HCT116 (cell line): ENCODE measurements around the gene INTS1. TPM values are rescaled to one million over a fixed set of nuclear protein-coding genes. Genes with fewer than 3 reads are reported as not detected.

ENCODE experiments used
- ATAC-seq: fragments of 200-7000 bp; cut with Tn5 transposase; 2 replicates; pipeline ENCODE4 v1.9.1; 2020; ENCODE audit warnings: mild to moderate bottlenecking, moderate library complexity
- BruUV-seq: library from RNA; stranded (reverse); fragments of 400-500 nt; replicated peaks from 2 replicates; lab custom pipeline; 2021; lab: Mats Ljungman, UMichigan
- CTCF ChIA-PET: fragments of 300-600 bp; sonication (Branson Sonifier 250); formaldehyde crosslinking; loops from one replicate; lab custom pipeline; 2021; ENCODE audit warnings: antibody characterized with exemption; lab: Charles Lee
- POLR2A ChIA-PET: fragments of 300-600, 350-600 bp; sonication (Branson Sonifier 250); formaldehyde crosslinking; loops from one replicate; lab custom pipeline; 2021; ENCODE audit warnings: antibody characterized with exemption; lab: Charles Lee
- RAD21 ChIA-PET, 2 experiments: fragments of 300-600 bp; sonication (Branson Sonifier 250); formaldehyde crosslinking; loops; one replicate each; lab custom pipeline; 2023; ENCODE audit warnings: low total read pairs in 2 of 2; ENCODE audit not compliant: uncharacterized antibody in 2 of 2, unreplicated experiment in 2 of 2, low non-redundant PET in 1 of 2; lab: Charles Lee
- DNase-seq: peaks from one replicate; pipeline ENCODE4 v3.0.0-alpha.2; 2010; ENCODE audit warnings: low read depth, low spot score
- H2AFZ ChIP-seq: fragments of 200-600 bp; shearing (Covaris generic), sonication (generic); 2 replicates; pipeline ENCODE4 v1.6.1; 2017; ENCODE audit warnings: low read depth, mixed run types, mixed read lengths, antibody characterized with exemption, low read length; ENCODE audit not compliant: poor library complexity, severe bottlenecking
- H3K27ac ChIP-seq: 2 replicates; pipeline ENCODE4 v1.5.1; 2012; ENCODE audit warnings: low read depth, low read length
- H3K27me3 ChIP-seq: fragments of 200-600 bp; sonication (generic); 2 replicates; pipeline ENCODE4 v1.6.1; 2016; ENCODE audit warnings: mixed run types, low read length, mixed read lengths; ENCODE audit not compliant: insufficient read depth
- H3K36me3 ChIP-seq, 2 experiments: fragments of 200-500 bp in 1 of 2; fragments of 200-600 bp in 1 of 2; sonication (Bioruptor generic) in 1 of 2; sonication (generic) in 1 of 2; 2 replicates each; pipeline versions ENCODE4 v1.5.1 to v1.6.1; 2014 to 2016; ENCODE audit warnings: low read length in 2 of 2, inconsistent platforms in 1 of 2, mixed read lengths in 1 of 2, mixed run types in 1 of 2; ENCODE audit not compliant: insufficient read depth in 2 of 2, control insufficient read depth in 1 of 2
- H3K4me1 ChIP-seq, 2 experiments: fragments of 200-600 bp in 1 of 2; sonication (generic) in 1 of 2; 2 replicates each; pipeline versions ENCODE4 v1.5.1 to v1.6.1; 2012 to 2017; ENCODE audit warnings: low read length in 2 of 2, inconsistent platforms in 1 of 2, mild to moderate bottlenecking in 1 of 2, mixed read lengths in 1 of 2, mixed run types in 1 of 2, moderate library complexity in 1 of 2; ENCODE audit not compliant: insufficient read depth in 2 of 2, control insufficient read depth in 1 of 2
- H3K4me2 ChIP-seq: fragments of 200-600 bp; sonication (generic); 2 replicates; pipeline ENCODE4 v1.6.1; 2017; ENCODE audit warnings: mixed run types, low read length, mixed read lengths
- H3K4me3 ChIP-seq, 2 experiments: fragments of 200-600 bp in 1 of 2; sonication (generic) in 1 of 2; replicated peaks in 1 of 2; 2 replicates each; pipeline ENCODE4 v1.5.1; 2011 to 2016; ENCODE audit warnings: low read length in 2 of 2, control low read depth in 1 of 2, low read depth in 1 of 2, mild to moderate bottlenecking in 1 of 2, mixed read lengths in 1 of 2, mixed run types in 1 of 2
- H3K79me2 ChIP-seq: fragments of 200-600 bp; sonication (generic); 2 replicates; pipeline ENCODE4 v1.6.1; 2017; ENCODE audit warnings: mild to moderate bottlenecking, mixed run types, low read length, moderate library complexity, mixed read lengths; ENCODE audit not compliant: insufficient read depth
- H3K9ac ChIP-seq: fragments of 200-600 bp; sonication (generic); 2 replicates; pipeline ENCODE4 v1.6.1; 2016; ENCODE audit warnings: low read length, mixed read lengths
- H3K9me2 ChIP-seq: fragments of 200-600 bp; sonication (generic), shearing (Covaris generic); 2 replicates; pipeline ENCODE4 v1.6.1; 2017; ENCODE audit warnings: mixed run types, mild to moderate bottlenecking, moderate library complexity; ENCODE audit not compliant: insufficient read depth
- H3K9me3 ChIP-seq, 2 experiments: fragments of 200-500 bp in 1 of 2; fragments of 200-600 bp in 1 of 2; sonication (Bioruptor generic) in 1 of 2; sonication (generic) in 1 of 2; 2 replicates each; pipeline ENCODE4 v1.6.1; 2014 to 2017; ENCODE audit warnings: low read length in 2 of 2, mixed read lengths in 2 of 2, inconsistent platforms in 1 of 2, low read depth in 1 of 2, mild to moderate bottlenecking in 1 of 2, mixed run types in 1 of 2, moderate library complexity in 1 of 2; ENCODE audit not compliant: control insufficient read depth in 1 of 2, insufficient read depth in 1 of 2
- H4K20me1 ChIP-seq: fragments of 200-600 bp; sonication (generic), shearing (Covaris generic); 2 replicates; pipeline ENCODE4 v1.6.1; 2017; ENCODE audit warnings: mixed run types, mild to moderate bottlenecking, moderate library complexity; ENCODE audit not compliant: insufficient read depth
- CBX3 ChIP-seq: IDR thresholded peaks from 2 replicates; pipeline ENCODE4 v1.6.1; 2012; ENCODE audit warnings: low read depth
- CEBPB ChIP-seq: IDR thresholded peaks from 2 replicates; pipeline ENCODE4 v1.6.1; 2012; ENCODE audit warnings: low read depth
- CTCF ChIP-seq, 3 experiments: fragments of 200-600 bp in 1 of 3; sonication (generic) in 1 of 3; IDR thresholded peaks in 2 of 3; conservative IDR thresholded peaks in 1 of 3; 2 replicates each; pipeline ENCODE4 v1.5.1; 2012 to 2017; ENCODE audit warnings: low read depth in 2 of 3, low read length in 2 of 3, antibody characterized with exemption in 1 of 3, borderline replicate concordance in 1 of 3, control low read depth in 1 of 3, mild to moderate bottlenecking in 1 of 3, mixed read lengths in 1 of 3, mixed run types in 1 of 3, moderate library complexity in 1 of 3; ENCODE audit not compliant: insufficient read depth in 1 of 3
- EGR1 ChIP-seq: IDR thresholded peaks from 2 replicates; pipeline ENCODE4 v1.6.1; 2012; ENCODE audit warnings: low read depth
- ELF1 ChIP-seq: IDR thresholded peaks from 2 replicates; pipeline ENCODE4 v1.6.1; 2012; ENCODE audit warnings: low read depth, borderline replicate concordance
- EZH2 ChIP-seq: fragments of 200-600 bp; sonication (generic); IDR thresholded peaks from 2 replicates; pipeline ENCODE4 v1.6.1; 2017; ENCODE audit warnings: antibody characterized with exemption, mixed run types
- FOSL1 ChIP-seq: IDR thresholded peaks from 2 replicates; pipeline ENCODE4 v1.6.1; 2012; ENCODE audit warnings: low read depth
- JUND ChIP-seq: IDR thresholded peaks from 2 replicates; pipeline ENCODE4 v1.6.1; 2012
- MAX ChIP-seq: IDR thresholded peaks from 2 replicates; pipeline ENCODE4 v1.6.1; 2012
- POLR2A ChIP-seq: IDR thresholded peaks from 2 replicates; pipeline ENCODE4 v1.7.0; 2011; ENCODE audit warnings: borderline replicate concordance; ENCODE audit not compliant: insufficient read depth, insufficient read length; ENCODE audit errors: extremely low read depth
- POLR2AphosphoS5 ChIP-seq: IDR thresholded peaks from 2 replicates; pipeline ENCODE4 v1.6.1; 2011; ENCODE audit warnings: mild to moderate bottlenecking, low read depth, low read length, moderate library complexity
- REST ChIP-seq: IDR thresholded peaks from 2 replicates; pipeline ENCODE4 v1.6.1; 2012; ENCODE audit warnings: low read depth
- SP1 ChIP-seq: IDR thresholded peaks from 2 replicates; pipeline ENCODE4 v1.6.1; 2012; ENCODE audit warnings: low read depth
- SRF ChIP-seq: IDR thresholded peaks from 2 replicates; pipeline ENCODE4 v1.6.1; 2012; ENCODE audit warnings: low read depth
- TCF7L2 ChIP-seq: IDR thresholded peaks from 2 replicates; pipeline ENCODE4 v1.7.0; 2011; ENCODE audit warnings: borderline replicate concordance, inconsistent platforms; ENCODE audit not compliant: insufficient read depth, insufficient read length; ENCODE audit errors: extremely low read depth
- ZBTB33 ChIP-seq: IDR thresholded peaks from 2 replicates; pipeline ENCODE4 v1.6.1; 2011; ENCODE audit warnings: mild to moderate bottlenecking, low read length, moderate library complexity; ENCODE audit not compliant: insufficient replicate concordance; ENCODE audit errors: extremely low read depth
- ZFX ChIP-seq: fragments of 450-650 bp; IDR thresholded peaks from 2 replicates; pipeline ENCODE4 v1.6.1; 2017
- ZNF274 ChIP-seq: fragments of 200-500 bp; sonication (Bioruptor generic); IDR thresholded peaks from 2 replicates; pipeline ENCODE4 v1.6.1; 2014; ENCODE audit warnings: mild to moderate bottlenecking, low read depth, low read length, inconsistent platforms
- intact Hi-C: fragments of 100-400 bp; cut with micrococcal nuclease; formaldehyde crosslinking; loops from 2 replicates; pipeline ENCODE4 v1.10.0; 2022
- total RNA-seq: library from RNA; stranded (reverse); gene quantifications from one replicate; pipeline ENCODE4 v1.2.1, GENCODE V29; 2021; ENCODE audit not compliant: unreplicated experiment

INTS1 gene
- total RNA-seq, 1 experiment from 2014 or later, result 167 TPM

GRCh38 chr7:1550846-1551155, 46.6 kb upstream of the INTS1 start:
- Histone ChIP-seq H3K9me2 (no peaks in the 10 kb centered on the region), H3K9me3 (no peaks in the 10 kb centered on the region), H3K27me3 (no peaks in the 10 kb centered on the region), H3K36me3 (no peaks in the 10 kb centered on the region), H3K79me2 (peaks cover 9% of the 10 kb centered on the region; the same call in 1 of the 2 replicates), H3K9ac (no peak overlapping the region), H4K20me1 (no peaks in the 10 kb centered on the region), H2AFZ (no peak overlapping the region), H3K27ac (no peak overlapping the region), H3K4me1 (peaks cover 7 to 17% of the 10 kb centered on the region in 2 experiments), H3K4me3 (no peak overlapping the region), H3K4me2 (no peak overlapping the region)
- no peak for TF ChIP-seq ZNF274
- TF ChIP-seq ZBTB33, result no peak
- no peak for TF ChIP-seq JUND
- TF ChIP-seq EZH2, result no peak
- no peak for TF ChIP-seq CEBPB
- no peak for TF ChIP-seq POLR2AphosphoS5
- TF ChIP-seq CTCF (IDR thresholded peaks at IDR 0.05 in 2 of 3, conservative IDR thresholded peaks at IDR 0.05 in 1 of 3; ENCODE audit: borderline replicate concordance in 1 of 3, insufficient read depth in 1 of 3, low read depth in 2 of 3, low read length in 2 of 3), result no peak
- no peak for TF ChIP-seq MAX
- no peak for TF ChIP-seq SP1
- no peak for TF ChIP-seq FOSL1
- TF ChIP-seq ZFX, result no peak
- TF ChIP-seq REST, result no peak
- no peak for TF ChIP-seq CBX3
- no peak for TF ChIP-seq EGR1
- TF ChIP-seq POLR2A, result no peak
- TF ChIP-seq SRF, result no peak
- TF ChIP-seq ELF1, result no peak
- no peak for TF ChIP-seq TCF7L2
- POLR2A ChIA-PET, result no interaction called here
- BruUV-seq, result no TSS peak
- RAD21 ChIA-PET, result no interaction called here
- intact Hi-C loops, result no loop called here
- no peak for DNase-seq
- CTCF ChIA-PET, result no interaction called here
- no peak for ATAC-seq
